SIG-M5 treated with dmso at 0.1 percent for 504 hours (cell line): ENCODE results near the gene OR56A1.
"Not testable (repeated sequence)": the region's sequence is repeated elsewhere in the genome, so short reads cannot be mapped to it uniquely, and the experiment has no call there.

ENCODE experiments used
- DNase-seq: peaks from one replicate; lab custom pipeline; 2025; ENCODE audit not compliant: unreplicated experiment; lab: John Stamatoyannopoulos, UW

Gene OR56A1, protein sequence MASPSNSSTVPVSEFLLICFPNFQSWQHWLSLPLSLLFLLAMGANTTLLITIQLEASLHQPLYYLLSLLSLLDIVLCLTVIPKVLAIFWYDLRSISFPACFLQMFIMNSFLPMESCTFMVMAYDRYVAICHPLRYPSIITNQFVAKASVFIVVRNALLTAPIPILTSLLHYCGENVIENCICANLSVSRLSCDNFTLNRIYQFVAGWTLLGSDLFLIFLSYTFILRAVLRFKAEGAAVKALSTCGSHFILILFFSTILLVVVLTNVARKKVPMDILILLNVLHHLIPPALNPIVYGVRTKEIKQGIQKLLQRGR

GRCh38 chr11:6030708-6031405 lies at the start of gene OR56A1:
Gene OR56A1, minus strand, starts transcription at chr11:6030758. Its CDS starts 3,066 bp downstream, at chr11:6027692.
- no peak for DNase-seq

GRCh38 chr11:6079463-6079862 lies 48.9 kb upstream of the OR56A1 start:
- DNase-seq, result no peak

DNA sequence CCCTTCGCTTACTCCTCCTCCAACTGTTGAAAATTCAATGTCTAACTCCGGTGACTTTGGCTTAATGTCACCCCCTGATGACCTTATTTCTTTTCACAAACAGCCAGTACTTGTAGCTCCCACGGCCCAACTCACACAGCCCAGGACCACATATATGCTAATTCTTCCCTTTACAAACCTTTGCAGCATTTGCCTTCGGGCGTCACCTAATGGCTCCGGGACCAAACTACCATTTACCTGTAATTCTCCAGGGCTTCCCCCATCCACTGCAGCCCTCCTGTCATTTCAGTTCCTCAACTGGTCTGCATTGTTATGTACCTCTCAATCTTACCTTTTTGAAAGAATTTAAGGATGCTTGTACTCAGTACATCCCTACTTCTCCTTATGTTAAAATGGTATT lies 47.2 kb upstream of the OR56A1 start:
- no peak for DNase-seq

DNA sequence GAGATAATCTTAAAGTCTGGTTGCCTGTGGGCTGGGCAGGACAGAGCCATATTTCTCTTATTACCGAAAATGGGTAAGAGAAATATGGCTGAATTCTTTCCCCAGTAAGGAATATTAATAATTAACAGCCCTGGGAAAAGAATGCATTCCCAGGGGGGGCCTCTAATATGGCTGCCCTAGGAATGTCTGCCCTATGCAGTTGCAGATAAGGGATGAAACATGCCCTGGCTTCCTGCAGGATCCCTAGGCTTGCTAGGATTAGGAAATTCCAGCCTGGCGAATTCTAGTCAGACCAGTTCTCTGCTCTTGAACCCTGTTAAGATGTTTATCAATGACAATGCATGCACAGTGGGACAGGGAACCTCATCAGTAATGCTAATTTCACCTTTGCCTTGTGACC lies 45.9 kb upstream of the OR56A1 start:
- not testable (repeated sequence) for DNase-seq

DNA sequence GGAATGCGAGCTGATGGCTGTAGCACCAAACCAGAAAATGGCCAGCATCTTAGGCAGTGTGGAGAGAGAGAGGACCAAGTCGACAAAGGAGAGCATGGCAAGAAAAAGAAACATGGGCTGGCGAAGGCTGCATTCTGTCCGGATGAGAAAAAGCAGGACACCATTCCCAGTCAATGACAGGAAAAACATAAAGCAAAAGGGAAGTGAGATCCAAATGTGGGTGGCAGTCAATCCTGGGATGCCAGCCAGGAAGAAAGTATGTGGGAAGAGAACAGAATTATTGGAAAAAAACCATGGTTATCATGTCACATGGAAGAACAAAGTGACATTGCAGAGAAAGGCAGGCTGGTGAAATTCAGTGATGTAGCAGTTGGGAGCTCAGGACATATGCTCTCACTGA lies 36.9 kb upstream of the OR56A1 start:
- no peak for DNase-seq

- no peak for DNase-seq
Measured at GRCh38 chr11:6062691-6063358, 32.3 kb upstream of the OR56A1 start.

DNA sequence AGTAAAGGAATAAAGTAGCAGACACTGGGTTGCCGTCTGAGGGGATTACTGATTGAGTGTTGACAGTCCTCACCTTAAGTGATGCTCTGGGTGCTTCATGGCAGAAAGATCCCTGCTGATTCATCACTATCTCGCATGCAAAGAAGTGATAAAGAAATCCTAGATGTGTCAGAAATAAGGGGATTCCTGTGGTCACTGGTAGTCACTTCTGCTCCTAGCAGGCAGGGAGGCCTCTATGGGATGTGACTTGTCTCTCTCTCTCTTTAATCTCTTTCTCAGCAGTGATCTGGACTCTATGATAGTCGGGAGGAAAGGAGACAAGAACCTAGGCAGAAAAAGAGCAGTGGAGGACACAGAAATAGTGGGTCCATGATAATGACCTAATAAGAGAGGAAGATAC lies 30.9 kb upstream of the OR56A1 start:
- DNase-seq, result no peak

GRCh38 chr11:6057452-6057851 lies 26.9 kb upstream of the OR56A1 start:
- DNase-seq, result peak; percentile 20

DNA sequence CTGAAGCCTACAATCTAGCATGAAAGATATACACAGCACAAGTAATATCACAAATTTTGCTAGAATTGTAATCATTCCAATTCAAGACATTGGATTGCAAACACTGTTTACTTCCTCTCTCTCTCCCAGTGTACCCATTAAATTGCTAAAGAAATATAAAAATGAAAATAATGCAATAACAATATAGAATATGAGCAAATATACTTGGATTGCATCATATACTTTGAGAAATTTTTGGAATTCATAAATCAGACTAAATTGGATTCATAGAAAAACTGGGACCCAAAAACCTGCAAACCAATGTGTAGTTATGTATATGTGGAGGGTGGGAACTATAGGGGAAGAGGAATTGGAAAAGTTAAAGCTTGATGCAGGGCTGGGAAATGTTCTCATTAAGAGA lies 25.0 kb upstream of the OR56A1 start:
- DNase-seq, result no peak

- no peak for DNase-seq
Measured at GRCh38 chr11:6052374-6052773, 21.8 kb upstream of the OR56A1 start.

- DNase-seq, result no peak
Measured at GRCh38 chr11:6040874-6041273, 10.3 kb upstream of the OR56A1 start.

- no peak for DNase-seq
Measured at GRCh38 chr11:6027501-6027900, 3.1 kb downstream of the OR56A1 start.

DNA sequence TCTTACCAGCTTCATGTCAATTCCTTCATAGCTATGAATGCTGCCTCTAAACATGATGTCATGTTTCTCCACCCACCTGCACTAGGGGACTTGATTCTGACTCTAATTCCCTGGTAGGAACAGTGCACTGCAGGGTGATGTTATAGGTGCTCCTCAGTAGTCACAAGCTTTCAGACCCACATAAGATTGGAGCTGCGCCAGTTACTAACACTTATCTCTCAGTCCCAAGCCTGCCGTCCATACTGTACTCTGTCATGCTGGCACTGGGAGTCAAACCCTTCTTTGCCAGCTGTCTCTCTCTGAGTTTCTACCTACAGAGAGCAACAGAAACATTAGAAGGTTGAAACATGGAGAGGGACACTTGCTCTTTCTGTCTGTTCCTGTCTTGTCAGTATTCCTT lies 5.5 kb downstream of the OR56A1 start:
- no peak for DNase-seq

DNA sequence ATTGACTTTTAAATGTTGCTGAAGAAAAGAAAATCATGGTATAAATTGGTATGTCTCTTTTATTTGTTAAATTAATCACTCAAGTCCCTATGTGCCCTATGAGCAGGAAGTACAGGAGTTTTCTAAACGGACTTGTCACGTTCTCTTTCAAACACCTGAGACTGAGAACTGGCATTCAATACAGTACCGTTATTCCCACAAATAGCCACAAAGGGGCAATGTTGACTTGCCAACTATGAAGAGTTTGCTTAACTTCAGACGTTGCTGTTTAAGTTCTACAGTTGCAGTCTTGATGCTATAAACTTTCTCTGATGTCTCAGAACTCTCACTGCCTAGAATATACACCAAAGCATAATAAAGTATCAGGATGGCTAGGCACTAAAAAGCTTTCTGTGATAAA lies 7.6 kb downstream of the OR56A1 start:
- DNase-seq, result peak; percentile 66

- DNase-seq, result no peak
Measured at GRCh38 chr11:6013042-6013441, 17.5 kb downstream of the OR56A1 start.

GRCh38 chr11:6012035-6012668 lies 18.4 kb downstream of the OR56A1 start:
- peak; percentile 92 for DNase-seq

GRCh38 chr11:6006846-6007245 lies 23.7 kb downstream of the OR56A1 start, which contains the start of gene OR56A4:
Gene OR56A4, minus strand, starts transcription at chr11:6006946. Its CDS starts 3,954 bp downstream, at chr11:6002992.
- no peak for DNase-seq

DNA sequence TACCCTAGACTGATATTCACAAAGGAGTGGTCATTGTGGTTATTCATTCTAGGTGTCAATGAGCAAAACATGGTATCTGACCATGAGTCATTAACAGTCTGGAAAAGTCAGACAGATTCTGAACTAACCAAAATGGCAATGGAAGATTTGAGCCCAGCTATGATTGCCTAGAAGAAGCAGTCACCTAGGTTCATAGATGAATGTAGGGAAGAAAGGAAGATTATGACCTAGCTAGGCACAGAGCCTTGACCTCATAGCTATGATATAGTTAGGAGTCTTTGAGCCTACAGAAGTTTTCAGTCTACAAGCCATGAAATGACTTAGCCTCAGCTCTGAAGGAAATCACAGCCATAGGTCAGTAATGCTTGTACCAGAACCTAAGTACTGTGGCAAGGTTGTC lies 24.2 kb downstream of the OR56A1 start:
- no peak for DNase-seq

- no peak for DNase-seq
Measured at GRCh38 chr11:6002202-6002699, 28.3 kb downstream of the OR56A1 start.

DNA sequence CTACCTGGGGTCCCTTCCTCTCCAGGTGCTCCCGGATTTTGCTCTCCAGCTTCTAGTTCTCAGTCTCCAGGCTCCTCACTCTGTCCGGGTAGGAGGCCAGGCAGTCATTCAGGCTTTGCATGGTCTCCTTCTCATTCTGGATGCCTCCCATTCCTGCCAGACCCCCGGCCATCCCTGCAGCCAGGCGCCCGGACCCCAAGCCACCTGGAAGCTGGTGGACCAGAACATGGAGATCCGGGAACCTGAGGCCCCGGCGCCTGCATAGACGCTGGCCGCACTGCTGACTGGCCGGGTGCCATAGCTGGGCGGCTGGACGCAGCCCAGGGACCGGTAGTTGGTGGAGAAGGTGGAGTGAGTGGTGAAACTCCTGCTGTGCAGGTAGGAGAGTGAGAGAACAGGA lies 35.8 kb downstream of the OR56A1 start:
- DNase-seq, result no peak

GRCh38 chr11:5992604-5993251 lies 37.8 kb downstream of the OR56A1 start:
- DNase-seq, result peak; percentile 25
